GM21528 (cell line): Measurements from ENCODE around the gene MAML3.

ENCODE experiments used
- ATAC-seq: cut with Tn5 transposase; IDR thresholded peaks from one replicate; pipeline ENCODE4 v1.9.1; 2021; ENCODE audit warnings: mild to moderate bottlenecking, moderate library complexity; ENCODE audit not compliant: unreplicated experiment, low FRiP score

Gene MAML3

DNA sequence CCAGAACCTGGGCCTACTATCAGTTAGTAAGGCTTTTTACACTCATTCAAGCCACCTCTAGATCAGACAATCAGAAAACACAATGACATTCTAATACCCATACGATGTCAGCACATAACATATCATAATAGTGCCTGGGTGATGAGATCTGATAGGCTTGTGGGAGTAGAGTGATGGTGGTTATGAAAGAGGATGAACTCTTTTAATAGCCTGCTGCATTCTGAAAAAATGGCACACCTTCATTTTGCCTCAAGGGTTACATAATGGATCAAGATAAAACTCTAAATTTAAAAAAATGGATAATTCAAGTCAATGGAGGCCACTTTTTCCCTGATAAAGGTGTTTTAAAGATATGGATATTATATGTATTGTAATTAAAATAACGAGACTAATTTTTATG is 215.6 kb downstream of the MAML3 start:
- no peak for ATAC-seq

DNA sequence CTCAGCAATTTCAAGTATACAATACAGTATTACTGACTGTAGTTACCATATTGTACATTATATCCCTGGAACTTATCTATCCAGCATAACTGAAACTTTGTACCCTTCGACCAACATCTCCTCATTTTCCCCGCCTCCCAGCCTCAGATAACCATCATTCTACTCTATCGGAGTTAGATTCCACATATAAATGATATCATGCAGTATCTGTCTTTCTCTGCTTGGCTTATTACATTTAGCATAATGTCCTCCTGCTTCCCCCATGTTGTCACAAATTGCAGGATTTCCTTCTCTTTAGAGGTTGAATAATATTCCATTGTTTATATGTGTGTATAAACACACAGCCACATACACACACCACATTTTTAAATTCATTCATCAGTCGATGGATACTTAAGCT is 218.1 kb downstream of the MAML3 start:
- no peak for ATAC-seq

DNA sequence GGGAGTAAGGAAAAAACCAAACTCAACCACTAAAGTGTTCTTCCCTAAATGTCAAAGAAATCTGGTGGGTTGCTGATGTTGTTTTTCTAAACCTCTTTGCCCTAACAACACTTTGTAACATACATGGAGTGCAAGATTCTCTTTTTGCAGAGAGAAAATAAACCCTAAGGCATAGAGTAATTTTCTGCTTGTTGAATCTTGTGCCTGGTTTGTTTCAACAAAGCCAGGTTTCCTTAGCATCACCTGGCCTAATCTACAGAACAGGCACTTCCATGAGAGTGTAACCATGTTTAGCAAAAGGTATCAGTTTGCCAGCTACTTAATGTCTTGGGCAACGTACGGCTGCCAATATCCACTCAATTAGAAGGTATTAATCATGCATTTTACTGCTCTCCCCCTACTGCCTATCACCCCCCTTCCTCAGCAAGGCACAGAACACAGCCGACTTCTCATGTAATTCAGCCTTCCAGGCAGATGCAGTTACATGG is 219.2 kb downstream of the MAML3 start:
- ATAC-seq: no peak

DNA sequence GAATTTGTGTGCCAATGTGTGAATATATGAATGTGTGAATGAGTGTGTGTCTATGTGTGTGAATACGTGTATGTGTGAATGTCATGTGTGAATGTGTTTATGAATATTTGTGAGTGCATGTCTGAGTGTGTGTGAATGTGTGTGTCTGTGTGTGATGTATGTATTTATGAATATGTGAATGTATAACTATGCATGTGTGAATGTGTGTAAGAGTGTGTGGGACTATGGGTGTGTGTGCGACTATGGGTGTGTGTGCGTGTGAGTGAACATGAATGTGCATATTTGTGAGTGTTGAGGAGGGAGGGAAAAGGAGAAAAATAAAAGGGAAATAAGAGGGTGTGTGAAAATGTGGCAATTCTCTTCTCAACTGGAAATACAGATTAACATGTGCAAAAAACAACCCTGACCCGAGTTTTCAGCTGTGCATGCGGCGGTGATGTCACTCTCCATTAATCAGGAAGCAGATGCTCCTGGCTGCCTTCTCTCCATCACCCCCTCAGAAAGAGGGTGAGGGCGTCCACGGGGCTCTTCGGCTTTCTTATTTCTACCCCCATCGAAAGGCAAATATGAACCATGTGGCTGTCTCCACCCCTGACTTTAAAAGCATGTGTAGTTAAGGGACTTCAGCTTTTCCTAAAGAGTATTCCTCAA is 219.8 kb downstream of the MAML3 start:
- no peak for ATAC-seq

DNA sequence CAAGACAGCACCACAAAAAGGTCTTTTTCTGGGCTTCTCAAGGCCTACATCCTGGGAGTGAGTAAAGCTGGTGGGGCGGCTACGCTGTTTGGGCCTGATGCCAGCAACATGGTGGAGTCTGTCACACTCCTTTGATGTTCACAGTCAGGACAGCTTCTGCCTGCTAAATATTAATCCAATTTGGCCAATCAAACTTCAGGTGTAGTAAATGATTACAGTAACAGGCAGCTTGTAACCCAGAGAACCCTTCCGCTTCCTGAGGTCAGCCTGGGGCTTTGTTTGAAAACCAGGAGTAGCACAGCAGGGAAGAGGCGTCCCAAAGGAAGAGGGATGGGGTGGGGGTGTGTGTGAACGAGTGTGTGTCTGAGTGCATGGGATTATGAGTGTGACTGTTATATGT is 220.4 kb downstream of the MAML3 start:
- no peak for ATAC-seq

DNA sequence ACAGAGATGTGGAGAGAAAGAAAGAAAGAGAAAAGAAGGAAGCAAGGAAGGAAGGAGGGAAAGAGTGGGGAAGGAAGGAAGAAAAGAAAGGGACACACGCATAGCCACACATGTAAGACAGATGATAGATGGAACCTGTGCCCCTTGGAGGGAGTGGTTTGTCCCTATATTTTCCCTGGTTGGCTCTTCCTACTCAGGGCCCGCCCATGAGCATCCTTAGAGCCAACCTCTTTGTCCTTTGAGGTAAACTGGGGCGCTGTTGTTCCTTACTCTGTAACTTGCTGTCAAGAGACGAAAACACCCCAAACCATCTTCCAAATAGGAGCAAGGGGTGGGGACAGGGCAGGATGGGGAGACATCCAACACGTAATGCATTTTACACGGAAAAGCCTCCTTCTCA is 220.9 kb downstream of the MAML3 start:
- ATAC-seq: no peak

DNA sequence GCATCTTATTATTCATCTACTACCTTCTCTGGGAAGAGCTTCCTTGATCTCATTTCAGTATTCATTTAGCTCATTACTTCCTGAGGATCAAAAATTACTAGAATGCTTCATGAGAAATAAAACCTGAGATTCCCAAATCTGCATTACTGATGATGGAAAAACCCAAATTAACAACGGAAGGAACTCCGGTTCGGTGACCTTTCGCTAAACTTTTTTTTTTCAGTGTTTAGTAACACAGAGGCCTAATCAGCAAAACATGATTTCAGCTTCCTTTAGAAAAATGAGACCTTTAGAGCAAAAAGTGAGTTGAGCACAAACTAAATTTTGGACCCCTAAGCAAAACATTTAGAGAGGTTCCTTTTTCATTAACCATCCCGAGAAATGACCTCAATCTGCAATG is 229.2 kb downstream of the MAML3 start:
- no peak for ATAC-seq

DNA sequence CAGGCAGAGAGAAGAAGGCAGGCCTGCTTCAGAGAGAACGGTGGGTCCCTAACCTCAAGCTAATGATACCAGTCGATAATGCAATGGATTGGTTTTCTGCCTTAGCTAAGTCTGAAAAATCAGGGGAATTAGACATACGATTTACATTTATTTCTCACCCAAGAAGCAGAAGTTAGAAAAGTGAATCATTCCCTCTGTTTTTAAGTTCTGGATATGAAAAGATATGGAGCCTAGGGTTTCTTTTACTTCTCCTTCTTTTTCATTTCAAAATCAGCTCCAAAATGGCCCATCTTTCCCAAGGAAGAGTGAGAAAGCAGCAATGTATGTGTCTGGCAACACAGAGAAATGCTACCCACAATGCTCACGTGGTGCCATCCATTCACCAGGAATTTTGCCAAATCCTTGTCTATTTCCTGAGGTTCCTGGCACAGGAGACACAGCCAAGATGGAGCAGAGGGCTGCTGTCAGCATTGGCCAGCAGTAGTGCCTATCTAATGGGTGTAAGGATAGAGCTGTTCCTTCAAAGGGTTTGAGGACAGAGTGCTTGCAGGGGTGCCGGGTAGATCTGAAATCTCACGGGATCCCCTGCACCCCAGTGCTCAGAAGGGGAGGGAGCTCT is 231.5 kb downstream of the MAML3 start:
- ATAC-seq: no peak

DNA sequence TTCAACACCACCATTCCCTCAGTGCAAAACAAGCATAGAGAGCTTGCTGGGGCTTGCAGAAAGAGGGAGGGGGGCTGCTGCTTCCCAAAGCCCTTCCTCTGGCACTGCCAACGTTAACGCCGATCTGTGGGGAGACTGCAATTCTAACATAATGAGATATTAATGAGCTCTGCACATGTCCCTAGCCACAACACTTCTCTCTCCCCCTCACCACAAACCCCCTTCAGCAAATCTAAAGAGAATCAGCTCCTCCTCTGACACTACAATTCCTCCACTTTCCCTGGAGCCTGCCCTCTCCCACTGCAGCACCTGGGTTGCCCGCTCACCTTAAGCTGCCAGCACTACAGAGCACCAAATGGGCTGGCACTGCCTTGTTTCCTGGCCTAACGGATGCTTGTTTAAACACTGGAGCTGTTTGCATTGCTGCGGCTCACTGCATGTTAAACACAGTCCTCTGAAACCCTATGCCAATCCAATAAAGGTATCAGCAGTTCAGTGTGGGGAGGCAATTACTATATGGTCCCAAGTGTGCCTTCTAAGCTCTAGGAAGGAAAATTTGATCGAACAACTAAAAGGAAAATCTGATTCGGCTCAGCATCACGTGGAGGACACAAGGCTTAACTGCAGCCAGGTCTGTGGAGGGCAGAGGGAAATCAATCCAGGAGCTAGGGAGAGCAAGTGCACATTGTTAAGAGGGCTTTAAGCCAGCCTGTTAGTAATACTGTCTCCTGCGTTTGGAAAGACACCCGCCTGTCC is 232.4 kb downstream of the MAML3 start:
- ATAC-seq: no peak

DNA sequence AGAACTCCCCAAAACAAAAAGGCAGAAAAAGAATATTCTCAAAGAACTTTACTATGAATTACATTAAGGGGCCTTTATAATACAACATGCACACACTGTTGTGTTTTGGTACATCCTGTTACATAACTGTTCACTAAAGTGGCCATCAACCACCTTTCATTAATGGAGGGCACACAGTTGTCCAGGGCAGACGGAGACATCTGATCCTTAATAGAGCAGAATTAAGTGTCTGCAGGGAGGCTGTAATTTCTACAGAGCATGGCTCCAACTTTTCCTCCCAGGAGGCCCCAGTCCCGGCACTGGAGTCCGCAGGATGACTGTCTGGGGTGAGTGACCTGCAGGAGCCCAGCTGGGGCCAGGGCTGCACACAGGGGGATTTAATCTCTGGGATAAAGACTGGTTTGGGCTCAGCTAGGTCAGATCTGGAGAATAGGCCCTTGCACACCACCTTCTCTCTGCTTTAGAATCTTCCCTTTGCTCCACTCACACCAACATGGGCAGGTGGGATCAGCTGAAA is 233.4 kb downstream of the MAML3 start:
- ATAC-seq: no peak

DNA sequence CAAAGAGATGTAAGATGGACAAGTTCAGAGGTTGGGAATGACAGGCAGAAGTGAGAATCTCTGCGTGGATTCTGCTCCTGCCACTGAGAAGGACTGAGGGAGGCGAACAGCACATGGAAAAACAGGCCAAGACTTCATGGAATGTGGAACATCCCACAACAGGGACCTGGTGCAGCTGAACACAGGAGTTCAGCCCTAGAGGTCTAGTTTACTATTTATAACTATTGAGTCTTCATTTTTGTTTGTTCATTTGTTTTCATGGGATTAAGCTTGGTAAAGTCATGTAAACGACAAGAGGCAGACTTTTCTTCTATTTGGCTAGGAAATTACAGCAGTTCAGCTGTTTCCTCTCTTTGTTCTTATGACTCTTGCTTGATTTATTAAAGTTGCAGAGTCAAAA is 234.5 kb downstream of the MAML3 start:
- ATAC-seq: no peak

DNA sequence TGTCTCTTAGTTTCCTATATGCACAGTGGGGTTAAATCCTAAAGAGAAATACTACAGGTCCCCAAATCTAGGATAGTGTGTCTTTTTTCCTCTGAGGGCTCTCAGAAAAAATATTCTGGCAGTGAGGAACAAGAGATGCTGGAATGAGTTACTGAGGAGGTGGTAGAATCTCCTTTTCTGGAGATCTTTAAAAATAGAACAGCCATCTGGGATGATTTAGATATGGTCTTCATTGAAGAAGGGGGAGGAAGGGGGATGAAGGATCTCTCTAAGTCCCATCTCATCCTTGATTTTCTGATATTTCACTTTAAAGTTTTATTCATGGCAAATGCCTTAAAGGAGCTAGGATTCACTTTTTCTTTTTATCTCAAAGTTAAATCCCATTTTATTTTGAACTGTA is 235.0 kb downstream of the MAML3 start:
- no peak for ATAC-seq

DNA sequence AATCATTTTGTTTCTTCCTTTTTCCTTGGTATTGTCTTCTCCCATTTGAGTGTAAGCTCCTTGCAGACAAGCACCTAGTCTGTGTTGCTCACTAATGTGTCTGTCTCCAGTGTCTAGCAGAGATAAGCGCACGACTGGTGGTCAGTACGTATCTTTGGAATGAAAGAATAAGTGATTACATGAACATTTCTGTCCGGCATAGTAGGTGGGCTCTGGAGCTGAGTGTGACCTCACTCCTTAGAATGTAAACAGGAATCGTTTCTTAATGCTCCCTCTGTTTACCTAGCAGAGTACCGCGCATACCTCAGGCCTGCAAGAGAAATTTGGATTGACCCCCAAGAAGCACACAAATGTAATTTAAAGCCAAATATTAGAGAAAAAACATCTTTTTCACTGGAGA is 235.4 kb downstream of the MAML3 start:
- no peak for ATAC-seq

DNA sequence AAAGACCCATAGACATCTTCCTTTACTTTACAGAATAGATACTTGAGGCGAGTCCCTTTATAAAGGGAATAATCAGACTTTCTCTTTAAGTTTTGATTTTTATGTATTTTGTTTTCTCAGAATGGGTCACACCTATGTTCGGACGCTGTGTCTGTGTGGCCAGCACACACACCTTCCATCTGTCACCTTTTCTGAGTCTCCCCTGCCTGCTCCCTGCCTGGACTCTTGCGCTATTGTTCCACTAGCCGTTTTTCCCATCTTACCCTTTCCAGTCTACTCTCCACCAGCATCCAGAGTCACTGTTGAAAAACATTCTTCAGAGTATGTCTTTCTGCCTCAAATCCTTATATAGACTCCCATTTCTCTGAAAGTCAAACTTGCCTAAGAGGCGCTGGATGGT is 236.1 kb downstream of the MAML3 start:
- ATAC-seq: no peak

DNA sequence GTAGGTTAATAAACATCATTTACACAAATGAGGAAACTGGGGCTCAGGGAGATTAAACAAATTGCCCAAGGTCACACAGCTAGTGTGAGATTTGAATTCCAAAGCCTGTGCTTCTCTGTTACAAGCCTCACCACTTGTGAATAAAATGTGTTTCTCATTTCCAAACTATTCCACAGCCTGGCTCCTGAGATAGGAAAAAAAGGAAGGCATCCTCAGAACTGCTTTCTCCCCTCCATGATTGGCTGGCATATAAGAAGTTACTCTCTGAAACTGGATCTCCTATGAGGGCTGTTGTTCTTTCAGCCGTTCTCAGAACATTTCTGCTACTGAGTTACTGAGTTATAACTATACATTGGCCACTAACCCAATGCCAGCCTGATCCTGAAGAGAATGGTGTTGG is 237.9 kb downstream of the MAML3 start:
- ATAC-seq: no peak

DNA sequence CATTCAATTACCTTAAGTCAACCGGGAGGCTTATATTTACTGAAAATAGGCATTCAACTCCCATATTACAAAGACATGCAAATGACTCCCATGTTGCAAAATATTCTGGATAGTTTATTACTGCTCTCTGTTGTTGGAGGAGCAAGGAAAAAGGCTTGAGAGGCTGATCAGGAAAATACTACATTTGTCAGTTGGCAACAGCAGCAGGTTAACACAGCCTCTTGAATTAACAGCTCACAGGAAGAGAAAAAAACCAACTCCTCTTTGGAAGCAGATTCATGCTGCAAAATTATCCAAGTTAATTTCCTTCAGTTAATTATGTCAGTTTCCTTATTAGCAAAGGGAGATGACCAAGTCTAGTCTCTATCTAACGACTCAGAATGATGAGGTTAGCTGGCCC is 238.9 kb downstream of the MAML3 start:
- ATAC-seq: no peak

DNA sequence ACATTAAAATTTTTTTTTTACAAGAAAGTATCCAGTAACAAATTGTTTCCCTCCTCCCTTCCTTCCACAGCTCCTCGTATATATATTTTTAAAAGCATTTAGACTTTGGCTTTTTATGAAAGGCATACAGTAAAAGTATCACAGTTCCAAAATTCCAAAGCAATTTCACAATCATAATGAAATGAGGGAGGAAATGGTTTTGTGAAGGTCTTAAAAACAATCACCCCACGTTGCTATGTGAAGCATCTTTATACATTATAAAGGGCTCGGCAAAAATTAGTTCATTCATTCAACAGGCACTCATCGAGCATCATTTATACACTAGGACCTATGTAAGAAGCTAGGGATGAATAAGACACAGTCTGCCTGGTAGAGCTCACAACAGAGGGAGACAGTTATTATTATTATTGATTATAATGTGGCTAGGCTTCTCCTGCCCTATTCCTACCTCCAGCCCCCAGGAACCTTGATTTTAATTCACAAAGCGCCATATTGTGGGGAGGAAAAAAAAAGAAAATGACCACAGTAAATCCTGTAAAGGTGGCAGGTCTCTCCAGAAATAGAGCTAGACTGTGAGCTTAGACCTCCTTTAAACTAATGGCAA is 239.9 kb downstream of the MAML3 start:
- no peak for ATAC-seq

DNA sequence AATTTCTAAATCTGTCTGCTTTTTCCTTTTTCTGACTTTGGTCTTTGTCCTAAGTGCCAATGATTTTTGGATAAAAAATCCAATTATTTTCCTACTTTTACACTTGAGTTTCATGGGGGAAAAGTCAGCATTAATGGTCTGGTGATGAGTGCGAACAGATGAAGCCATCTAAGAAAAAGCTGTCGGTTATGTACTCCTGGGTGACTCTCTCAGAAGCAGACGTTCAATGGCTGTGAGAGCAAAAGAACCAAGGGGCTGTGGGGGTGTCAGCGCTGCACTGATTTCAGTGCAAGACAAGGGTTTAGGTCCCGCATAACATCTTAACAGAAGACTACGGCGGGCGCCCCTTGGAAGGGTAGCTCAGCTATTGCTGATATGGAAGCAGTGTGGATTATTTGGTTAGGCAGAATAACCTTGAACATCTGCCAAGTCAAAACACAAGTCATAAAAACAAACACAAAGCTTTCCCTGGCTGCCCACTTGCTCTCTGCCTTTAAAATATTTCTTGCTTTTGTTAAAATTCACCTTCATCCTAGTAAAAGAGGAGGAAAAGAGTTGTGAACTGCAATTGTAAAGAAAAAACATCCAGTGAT is 240.5 kb downstream of the MAML3 start:
- ATAC-seq: no peak

DNA sequence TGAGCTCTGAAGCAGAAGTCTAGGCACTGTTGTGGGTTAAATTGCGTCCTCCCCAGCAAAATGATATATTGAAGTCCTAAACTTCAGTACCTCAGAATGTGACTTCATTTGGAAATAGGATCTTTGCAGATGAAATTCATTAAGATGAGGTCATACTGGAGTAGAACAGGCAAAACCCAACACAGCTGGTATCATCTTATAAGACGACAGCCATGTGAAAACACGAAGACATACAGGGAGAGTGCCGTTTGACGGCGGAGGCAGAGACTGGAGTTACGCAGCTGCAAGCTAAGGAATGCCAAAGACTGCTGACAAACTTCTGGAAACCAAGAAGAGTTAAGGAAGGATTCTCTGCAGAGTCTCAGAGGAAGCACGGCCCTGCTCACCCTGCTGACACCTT is 241.5 kb downstream of the MAML3 start:
- ATAC-seq: no peak

DNA sequence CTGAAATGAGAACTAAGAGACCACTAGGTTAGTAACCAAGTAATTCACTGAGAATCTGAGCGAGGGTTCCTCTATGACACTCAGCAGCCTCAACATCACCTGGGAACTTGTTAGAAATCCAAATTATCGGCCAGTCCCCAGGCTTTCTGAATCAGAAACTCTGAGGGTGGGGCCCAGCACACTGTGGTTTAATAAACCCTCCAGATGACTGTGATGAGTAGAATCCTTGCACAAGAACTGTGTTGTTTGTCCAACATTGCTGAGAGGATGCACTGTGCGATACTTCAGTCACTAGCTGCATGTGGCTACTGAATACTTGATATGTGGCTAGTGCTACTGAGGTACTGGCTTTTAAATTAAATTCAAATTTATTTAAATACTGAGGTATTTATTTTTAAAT is 243.9 kb downstream of the MAML3 start:
- ATAC-seq: no peak
